Mesendoderm (in vitro differentiated cells): Measurements from ENCODE around the gene TBC1D3B.
"Not testable (repeated sequence)": the region's sequence is repeated elsewhere in the genome, so short reads cannot be mapped to it uniquely, and the experiment has no call there.

Experiments used
- DNase-seq: peaks from one replicate; pipeline ENCODE4 v3.0.0; 2013
- H2AK5ac ChIP-seq: 2 replicates; pipeline ENCODE4 v1.6.1; 2013; ENCODE audit warnings: low read length, inconsistent platforms
- H2BK120ac ChIP-seq: 2 replicates; pipeline ENCODE4 v1.6.1; 2013; ENCODE audit warnings: low read depth, mild to moderate bottlenecking, low read length, moderate library complexity, mixed read lengths
- H2BK15ac ChIP-seq: replicated peaks from 2 replicates; pipeline ENCODE4 v1.6.1; 2013; ENCODE audit warnings: low read depth, mild to moderate bottlenecking, moderate library complexity
- H2BK5ac ChIP-seq: 2 replicates; pipeline ENCODE4 v1.6.1; 2013; ENCODE audit warnings: low read length, inconsistent platforms
- H3K18ac ChIP-seq: 2 replicates; pipeline ENCODE4 v1.6.1; 2013; ENCODE audit warnings: mild to moderate bottlenecking, low read length, mixed read lengths
- H3K23ac ChIP-seq: one replicate; pipeline ENCODE4 v1.6.1; 2013; ENCODE audit warnings: low read length
- H3K27ac ChIP-seq: 2 replicates; pipeline ENCODE4 v1.5.1; 2013; ENCODE audit warnings: low read depth, mild to moderate bottlenecking, inconsistent platforms, low read length, moderate library complexity
- H3K27me3 ChIP-seq: 2 replicates; pipeline ENCODE4 v1.6.1; 2013; ENCODE audit warnings: low read length, control low read depth, mild to moderate bottlenecking, inconsistent platforms; ENCODE audit not compliant: insufficient read depth, poor library complexity
- H3K36me3 ChIP-seq: 2 replicates; pipeline ENCODE4 v1.6.1; 2013; ENCODE audit warnings: low read length, inconsistent platforms; ENCODE audit not compliant: control insufficient read depth, insufficient read depth
- H3K4ac ChIP-seq: one replicate; pipeline ENCODE4 v1.6.1; 2013; ENCODE audit warnings: low read depth, mild to moderate bottlenecking, low read length, moderate library complexity
- H3K4me1 ChIP-seq: 2 replicates; pipeline ENCODE4 v1.6.1; 2013; ENCODE audit warnings: low read depth, low read length, inconsistent platforms; ENCODE audit not compliant: control insufficient read depth
- H3K4me2 ChIP-seq: 2 replicates; pipeline ENCODE4 v1.6.1; 2013; ENCODE audit warnings: low read length
- H3K4me3 ChIP-seq: 2 replicates; pipeline ENCODE4 v1.5.1; 2013; ENCODE audit warnings: mild to moderate bottlenecking, low read length
- H3K56ac ChIP-seq: one replicate; pipeline ENCODE4 v1.6.1; 2013; ENCODE audit warnings: low read length
- H3K79me1 ChIP-seq: 2 replicates; pipeline ENCODE4 v1.6.1; 2013; ENCODE audit warnings: low read length, inconsistent platforms
- H3K79me2 ChIP-seq: 2 replicates; pipeline ENCODE4 v1.6.1; 2013; ENCODE audit warnings: mild to moderate bottlenecking, low read length; ENCODE audit not compliant: control insufficient read depth, insufficient read depth
- H3K9ac ChIP-seq: 2 replicates; pipeline ENCODE4 v1.6.1; 2013; ENCODE audit warnings: low read length, inconsistent platforms
- H4K5ac ChIP-seq: one replicate; pipeline ENCODE4 v1.6.1; 2013; ENCODE audit warnings: low read length
- H4K8ac ChIP-seq: one replicate; pipeline ENCODE4 v1.6.1; 2013; ENCODE audit warnings: low read depth, mild to moderate bottlenecking, control low read depth, low read length, moderate library complexity
- WGBS: extraction: QIAGEN DNeasy Blood & Tissue Kit; methylation state at CpG from one replicate; pipeline ENCODE4 v1.1.7; 2013; ENCODE audit warnings: low lambda C conversion rate, missing lambda C conversion rate; ENCODE audit not compliant: insufficient coverage; ENCODE audit errors: extremely low coverage; 5-methylcytosine and 5-hydroxymethylcytosine counted together

TBC1D3B gene

DNA sequence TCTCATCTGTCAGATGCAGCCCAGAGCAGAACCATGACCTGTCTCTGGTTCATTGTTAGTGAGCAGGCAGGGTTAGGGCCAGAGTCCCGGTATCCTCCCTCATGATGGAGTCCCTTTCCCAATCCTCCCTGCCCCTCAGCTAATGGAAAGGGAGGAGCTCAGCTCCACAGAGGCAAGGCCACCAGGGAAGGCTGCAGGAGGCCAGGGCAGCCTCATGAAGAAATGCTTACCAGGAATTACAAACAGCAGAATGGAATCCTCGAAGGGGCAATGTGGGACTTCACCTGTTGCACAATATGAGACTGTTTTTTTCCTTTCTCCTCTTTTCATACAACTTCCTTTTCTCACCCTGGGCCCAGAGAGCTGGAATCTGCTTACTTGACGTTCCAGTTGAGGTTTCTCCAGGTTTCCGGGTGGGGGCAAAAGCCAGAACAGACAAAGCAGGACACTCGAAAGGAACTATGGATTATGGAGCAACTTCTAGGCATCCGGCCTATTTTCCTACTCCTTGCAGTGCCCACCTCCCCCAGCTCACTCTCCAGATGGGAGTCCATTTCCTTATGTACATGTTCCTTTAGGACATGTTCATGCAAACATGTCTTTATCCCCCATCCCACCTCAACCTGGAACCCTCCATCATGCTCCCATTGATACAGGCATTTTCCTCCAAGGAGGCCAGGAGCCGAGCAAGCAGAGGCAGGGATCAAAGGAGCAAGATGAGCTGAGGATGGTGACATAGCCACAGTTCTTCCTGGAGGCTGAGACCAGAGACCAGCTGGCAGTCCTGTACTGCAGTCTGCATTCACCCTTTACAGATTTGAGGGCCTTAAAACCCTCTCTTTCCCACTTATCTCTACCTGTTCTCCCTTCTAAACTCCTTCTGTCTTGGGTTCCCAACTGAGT lies 39.2 kb upstream of the TBC1D3B start:
- H2BK15ac ChIP-seq, H3K79me2 ChIP-seq, H3K4me3 ChIP-seq, H3K79me1 ChIP-seq, H3K23ac ChIP-seq, H4K8ac ChIP-seq, H3K56ac ChIP-seq, H3K18ac ChIP-seq, H3K4ac ChIP-seq, H3K27ac ChIP-seq, H4K5ac ChIP-seq, H3K4me2 ChIP-seq, H2BK5ac ChIP-seq, H2BK120ac ChIP-seq, H3K36me3 ChIP-seq, H3K27me3 ChIP-seq, H3K9ac ChIP-seq, DNase-seq, H2AK5ac ChIP-seq, H3K4me1 ChIP-seq: not testable (repeated sequence)
- no CpG with 5 or more reads among the region's 7 CpGs for WGBS

DNA sequence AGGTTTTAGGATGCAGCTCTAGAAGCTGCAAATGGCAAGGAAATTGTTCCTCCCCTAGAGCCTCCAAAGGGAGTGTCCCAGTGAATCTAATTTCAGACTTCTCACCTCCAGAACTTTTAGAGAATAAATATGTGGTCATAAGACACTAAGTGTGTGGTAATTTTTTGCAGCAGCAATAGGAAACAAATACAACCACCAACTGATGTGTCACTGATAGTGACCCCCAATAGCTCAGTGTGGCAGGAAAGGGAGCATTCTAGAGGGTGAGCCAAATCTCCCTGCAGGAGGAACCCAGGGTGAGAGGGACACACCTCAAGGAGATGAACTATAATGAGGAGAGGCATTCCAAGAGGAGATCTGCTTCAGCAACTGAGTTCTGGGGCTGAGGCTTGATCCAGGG lies 38.5 kb upstream of the TBC1D3B start:
- Histone ChIP-seq H3K4ac (no peak overlapping the region), H2BK15ac (no peak overlapping the region), H2BK120ac (no peak overlapping the region), H3K79me2 (no peaks in the 10 kb centered on the region), H3K9ac (no peak overlapping the region), H3K23ac (no peak overlapping the region), H4K8ac (no peak overlapping the region), H3K56ac (no peak overlapping the region), H3K4me2 (no peak overlapping the region), H2AK5ac (no peak overlapping the region), H3K4me3 (no peak overlapping the region), H2BK5ac (no peak overlapping the region), H3K27me3 (no peaks in the 10 kb centered on the region), H3K36me3 (no peaks in the 10 kb centered on the region), H3K79me1 (no peaks in the 10 kb centered on the region), H4K5ac (no peak overlapping the region), H3K18ac (no peak overlapping the region), H3K4me1 (no peaks in the 10 kb centered on the region), H3K27ac (no peak overlapping the region)
- no peak for DNase-seq

DNA sequence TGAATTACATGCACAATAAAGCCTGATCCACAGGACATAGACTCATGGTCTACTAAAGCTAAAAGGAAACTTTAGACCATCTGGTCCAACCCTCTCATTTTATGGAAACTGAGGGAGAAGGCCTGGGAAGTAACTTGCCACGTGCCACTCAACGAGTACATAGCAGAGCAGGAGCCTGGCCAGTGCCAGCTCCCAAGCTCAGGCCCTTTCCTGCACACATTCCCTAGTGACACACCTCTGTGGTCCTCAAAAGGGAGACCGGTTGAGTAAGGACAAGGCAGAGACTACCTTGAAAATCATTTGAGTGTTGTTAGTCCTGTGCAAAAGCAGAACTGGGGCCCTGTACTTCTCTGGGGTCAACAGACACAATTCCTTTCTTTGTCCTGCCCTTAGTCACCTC lies 37.3 kb upstream of the TBC1D3B start:
- no peaks in the 10 kb centered on the region for H3K79me1 ChIP-seq
- WGBS = no CpG with 5 or more reads among the region's 3 CpGs
- no peak overlapping the region for H2BK5ac ChIP-seq
- H3K56ac ChIP-seq = no peak overlapping the region
- H3K27me3 ChIP-seq = no peaks in the 10 kb centered on the region
- H3K4me3 ChIP-seq = no peak overlapping the region
- no peak overlapping the region for H3K18ac ChIP-seq
- no peak overlapping the region for H4K8ac ChIP-seq
- H3K4me2 ChIP-seq = no peak overlapping the region
- no peak overlapping the region for H3K9ac ChIP-seq
- no peak overlapping the region for H2AK5ac ChIP-seq
- no peak overlapping the region for H2BK120ac ChIP-seq
- H3K4ac ChIP-seq = no peak overlapping the region
- no peak for DNase-seq
- H3K36me3 ChIP-seq = no peaks in the 10 kb centered on the region
- H3K23ac ChIP-seq = no peak overlapping the region
- no peaks in the 10 kb centered on the region for H3K79me2 ChIP-seq
- no peak overlapping the region for H2BK15ac ChIP-seq
- H3K4me1 ChIP-seq = no peaks in the 10 kb centered on the region
- no peak overlapping the region for H4K5ac ChIP-seq
- no peak overlapping the region for H3K27ac ChIP-seq

DNA sequence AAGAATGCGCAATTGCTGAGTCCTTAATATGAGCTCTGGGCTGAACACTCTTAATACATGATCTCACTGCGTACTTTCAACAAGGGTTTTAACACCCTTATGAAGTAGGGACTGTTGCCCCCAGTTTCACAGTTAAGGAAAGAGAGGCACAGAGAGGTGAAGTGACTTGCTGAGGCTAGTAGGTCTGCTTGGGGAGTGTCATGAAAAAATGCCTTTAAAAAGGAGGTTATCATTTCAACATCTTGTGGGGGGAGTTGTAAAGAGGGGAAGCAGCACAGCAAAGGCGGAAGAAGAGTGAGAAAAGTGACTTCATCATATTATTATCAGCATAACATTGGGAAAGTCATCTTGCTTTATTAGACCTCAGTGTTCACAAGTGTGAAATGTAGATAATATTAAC lies 36.5 kb upstream of the TBC1D3B start:
- H3K79me2 ChIP-seq = no peaks in the 10 kb centered on the region
- no peaks in the 10 kb centered on the region for H3K4me1 ChIP-seq
- no peak overlapping the region for H3K27ac ChIP-seq
- no peak overlapping the region for H3K4me2 ChIP-seq
- no peak for DNase-seq
- H3K36me3 ChIP-seq = no peaks in the 10 kb centered on the region
- H3K4me3 ChIP-seq = no peak overlapping the region
- no peak overlapping the region for H3K23ac ChIP-seq
- no peak overlapping the region for H3K56ac ChIP-seq
- no peak overlapping the region for H2BK120ac ChIP-seq
- no peak overlapping the region for H3K9ac ChIP-seq
- no peaks in the 10 kb centered on the region for H3K27me3 ChIP-seq
- no peak overlapping the region for H4K8ac ChIP-seq
- no peak overlapping the region for H3K18ac ChIP-seq
- H2AK5ac ChIP-seq = no peak overlapping the region
- H2BK15ac ChIP-seq = no peak overlapping the region
- WGBS = no CpG with 5 or more reads among the region's 3 CpGs
- no peak overlapping the region for H3K4ac ChIP-seq
- no peak overlapping the region for H2BK5ac ChIP-seq
- H4K5ac ChIP-seq = no peak overlapping the region
- no peaks in the 10 kb centered on the region for H3K79me1 ChIP-seq

DNA sequence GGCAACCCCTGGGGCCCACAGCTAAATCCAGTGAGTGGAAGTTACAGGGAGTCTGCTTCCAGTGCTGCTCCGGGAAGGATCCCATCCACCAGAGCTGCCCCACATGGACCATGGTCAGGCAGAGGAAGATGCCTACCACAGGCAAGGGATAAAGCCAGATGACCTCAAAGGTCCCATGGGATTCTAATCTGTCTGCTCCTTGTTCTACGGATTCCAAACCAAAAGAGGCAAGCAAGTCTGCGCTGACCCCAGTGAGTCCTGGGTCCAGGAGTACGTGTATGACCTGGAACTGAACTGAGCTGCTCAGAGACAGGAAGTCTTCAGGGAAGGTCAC lies 35.8 kb upstream of the TBC1D3B start:
- no peaks in the 10 kb centered on the region for H3K79me1 ChIP-seq
- no peak for DNase-seq

More for the DNA sequence above, 35.8 kb upstream of the TBC1D3B start:
- Histone ChIP-seq H2BK15ac (no peak overlapping the region), H3K79me2 (no peaks in the 10 kb centered on the region), H3K9ac (no peak overlapping the region), H4K5ac (no peak overlapping the region), H3K36me3 (no peaks in the 10 kb centered on the region), H3K18ac (no peak overlapping the region), H3K4ac (no peak overlapping the region), H3K27me3 (no peaks in the 10 kb centered on the region), H3K4me1 (no peaks in the 10 kb centered on the region), H2BK120ac (no peak overlapping the region), H3K23ac (no peak overlapping the region), H3K4me3 (no peak overlapping the region), H4K8ac (no peak overlapping the region), H2AK5ac (no peak overlapping the region), H3K27ac (no peak overlapping the region), H3K56ac (no peak overlapping the region), H3K4me2 (no peak overlapping the region), H2BK5ac (no peak overlapping the region)
- WGBS = no CpG with 5 or more reads among the region's 4 CpGs
